GM12891 (cell line): ENCODE data around the gene AP2A2.
"Not testable (repeated sequence)": the region's sequence is repeated elsewhere in the genome, so short reads cannot be mapped to it uniquely, and the experiment has no call there.

Experiments used
- DNase-seq: peaks from one replicate; pipeline ENCODE4 v3.0.0; 2011; ENCODE audit warnings: low spot score; ENCODE audit not compliant: insufficient read length
- FAIRE-seq: peaks from 2 replicates; lab custom pipeline; 2011; peaks lifted over from hg19 to GRCh38; lab: Jason Lieb, UNC
- PAX5 ChIP-seq: IDR thresholded peaks from 2 replicates; pipeline ENCODE4 v1.6.1; 2011; ENCODE audit warnings: low read length, moderate library complexity, mild to moderate bottlenecking; ENCODE audit not compliant: insufficient read depth, severe bottlenecking
- POLR2A ChIP-seq: IDR thresholded peaks from 2 replicates; pipeline ENCODE4 v1.6.1; 2011; ENCODE audit warnings: low read depth, low read length, control low read depth
- POLR2AphosphoS5 ChIP-seq: IDR thresholded peaks from 2 replicates; pipeline ENCODE4 v1.6.1; 2011; ENCODE audit warnings: low read depth, low read length, control low read depth
- POU2F2 ChIP-seq: IDR thresholded peaks from 2 replicates; pipeline ENCODE4 v1.6.1; 2011; ENCODE audit warnings: low read depth, mild to moderate bottlenecking, control low read depth, low read length, moderate library complexity
- SPI1 ChIP-seq: IDR thresholded peaks from 2 replicates; pipeline ENCODE4 v1.6.1; 2011; ENCODE audit warnings: low read depth, low read length, control low read depth
- TAF1 ChIP-seq: IDR thresholded peaks from 2 replicates; pipeline ENCODE4 v1.6.1; 2011; ENCODE audit warnings: low read depth, low read length, control low read depth

The AP2A2 gene

DNA sequence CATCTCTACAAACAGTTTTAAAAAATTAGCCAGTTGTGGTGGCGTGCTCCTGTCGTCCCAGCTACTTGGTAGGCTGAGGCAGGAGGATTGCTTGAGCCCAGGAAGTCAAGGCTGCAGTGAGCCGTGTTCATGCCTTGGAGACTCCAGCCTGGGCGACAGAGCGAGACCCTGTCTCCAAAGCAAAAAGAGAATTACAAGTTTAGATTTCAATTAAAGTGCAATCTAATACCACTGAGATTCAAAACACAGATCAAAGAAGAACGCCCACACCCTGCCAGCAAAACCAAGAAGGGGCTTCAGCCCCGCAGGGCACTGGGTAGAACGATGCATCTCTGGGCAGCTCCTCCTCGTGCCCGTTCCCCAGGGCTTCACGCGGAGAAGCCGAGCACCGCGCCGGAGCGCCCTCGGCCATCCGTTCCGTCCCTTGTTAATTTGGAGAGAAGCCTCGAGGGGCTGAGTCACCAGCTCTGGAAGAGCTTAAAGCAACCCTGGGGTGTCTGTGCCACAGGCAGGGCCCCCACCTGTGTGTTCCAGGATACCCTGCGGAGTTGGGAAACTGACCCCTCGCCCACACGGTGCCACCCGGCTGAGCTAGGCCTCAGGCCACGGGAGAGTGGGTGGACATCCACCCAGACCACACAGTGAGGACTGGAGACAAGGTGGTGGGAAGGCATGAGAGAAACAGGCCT, 47.0 kb downstream of the AP2A2 start:
- no peak for TF ChIP-seq TAF1
- TF ChIP-seq PAX5: no peak
- TF ChIP-seq POU2F2: no peak
- TF ChIP-seq POLR2AphosphoS5: no peak
- TF ChIP-seq POLR2A: no peak
- no peak for TF ChIP-seq SPI1
- FAIRE-seq (no peak), DNase-seq (no peak)

GRCh38 chr11:973237-973636, 47.6 kb downstream of the AP2A2 start:
- FAIRE-seq (no peak), DNase-seq (no peak)
- TF ChIP-seq PAX5: no peak

DNA sequence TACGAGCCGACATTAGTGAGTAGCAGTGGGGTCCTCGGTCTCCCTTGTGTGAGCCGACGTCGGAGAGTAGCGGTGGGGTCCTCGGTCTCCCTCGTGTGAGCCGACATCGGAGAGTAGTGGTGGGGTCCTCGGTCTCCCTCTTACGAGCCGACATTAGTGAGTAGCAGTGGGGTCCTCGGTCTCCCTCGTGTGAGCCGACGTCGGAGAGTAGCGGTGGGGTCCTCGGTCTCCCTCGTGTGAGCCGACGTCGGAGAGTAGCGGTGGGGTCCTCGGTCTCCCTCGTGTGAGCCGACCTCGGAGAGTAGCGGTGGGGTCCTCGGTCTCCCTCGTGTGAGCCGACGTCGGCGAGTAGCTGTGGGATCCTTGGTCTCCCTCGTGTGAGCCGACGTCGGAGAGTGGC, 49.7 kb downstream of the AP2A2 start:
- DNase-seq: not testable (repeated sequence)
- peak; percentile 35 for FAIRE-seq

GRCh38 chr11:975827-976226, 50.2 kb downstream of the AP2A2 start:
- FAIRE-seq (no peak), DNase-seq (no peak)
- TF ChIP-seq POLR2A: no peak
- TF ChIP-seq TAF1: no peak
- TF ChIP-seq POU2F2: no peak
- TF ChIP-seq SPI1: no peak
- TF ChIP-seq POLR2AphosphoS5: no peak
- TF ChIP-seq PAX5: no peak

DNA sequence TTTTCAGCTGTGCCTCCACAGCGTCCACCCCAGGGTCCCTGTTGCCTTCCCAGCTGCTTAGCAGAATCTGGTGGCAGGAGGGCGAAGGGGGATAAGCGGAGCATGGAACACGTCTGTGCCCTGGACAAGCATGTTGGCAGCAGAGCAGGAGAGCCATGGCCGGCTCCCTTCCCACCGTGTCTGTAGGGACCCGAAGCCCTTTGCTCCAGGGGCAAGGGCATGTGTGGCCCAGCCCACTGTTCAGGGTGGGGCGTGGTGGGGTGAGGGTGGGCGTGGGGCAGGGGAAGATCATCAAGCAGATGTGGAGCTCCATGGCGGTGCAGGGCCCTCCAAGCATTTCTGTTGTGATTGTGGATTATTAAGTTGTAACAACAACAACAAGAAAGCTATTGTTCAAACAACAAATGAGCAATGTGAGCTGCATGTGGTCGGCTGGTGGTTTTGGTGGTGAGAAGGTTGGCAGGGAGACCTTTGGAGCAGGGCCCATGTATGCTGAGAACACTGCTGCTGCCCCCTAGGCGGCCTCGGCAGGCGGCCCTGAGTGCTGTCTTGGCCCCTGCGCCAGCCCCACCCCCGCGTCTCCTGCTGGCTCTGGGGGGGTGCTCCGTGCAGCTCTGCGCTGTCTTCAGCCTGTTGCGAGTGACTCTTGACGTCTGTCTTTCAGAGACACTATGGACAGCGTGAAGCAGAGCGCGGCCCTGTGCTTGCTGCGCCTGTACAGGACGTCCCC, 50.9 kb downstream of the AP2A2 start:
- FAIRE-seq (no peak), DNase-seq (no peak)
- TF ChIP-seq PAX5: no peak
- no peak for TF ChIP-seq SPI1
- no peak for TF ChIP-seq POLR2AphosphoS5
- no peak for TF ChIP-seq TAF1
- no peak for TF ChIP-seq POLR2A
- no peak for TF ChIP-seq POU2F2

GRCh38 chr11:977830-978720, 52.4 kb downstream of the AP2A2 start:
- TF ChIP-seq SPI1 (no peak), POU2F2 (no peak), POLR2AphosphoS5 (no peak), TAF1 (no peak), PAX5 (no peak), POLR2A (no peak)
- DNase-seq (no peak), FAIRE-seq (no peak)

DNA sequence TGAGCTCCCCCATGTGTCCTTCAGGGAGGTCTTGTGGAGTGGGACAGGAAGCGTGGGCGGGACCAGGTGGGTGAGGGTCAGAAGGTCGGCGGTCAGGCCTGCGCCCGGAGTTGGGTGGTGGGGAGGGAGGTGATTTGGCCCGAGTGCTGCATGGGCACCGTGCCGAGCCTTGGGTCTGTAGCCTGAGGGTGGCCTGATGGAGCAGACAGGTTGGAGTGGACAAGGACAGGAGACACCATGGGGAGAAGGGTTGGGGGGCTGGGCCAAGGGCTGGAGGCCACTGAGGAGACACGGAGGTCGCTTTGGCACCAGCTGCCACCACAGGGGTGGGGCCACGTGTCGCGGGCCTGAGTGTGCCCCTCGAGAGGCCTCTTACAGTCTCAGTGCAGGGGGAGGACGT, 53.1 kb downstream of the AP2A2 start:
- DNase-seq (no peak), FAIRE-seq (no peak)
- TF ChIP-seq POLR2AphosphoS5 (no peak), POU2F2 (no peak), POLR2A (no peak), SPI1 (no peak), PAX5 (no peak), TAF1 (no peak)

DNA sequence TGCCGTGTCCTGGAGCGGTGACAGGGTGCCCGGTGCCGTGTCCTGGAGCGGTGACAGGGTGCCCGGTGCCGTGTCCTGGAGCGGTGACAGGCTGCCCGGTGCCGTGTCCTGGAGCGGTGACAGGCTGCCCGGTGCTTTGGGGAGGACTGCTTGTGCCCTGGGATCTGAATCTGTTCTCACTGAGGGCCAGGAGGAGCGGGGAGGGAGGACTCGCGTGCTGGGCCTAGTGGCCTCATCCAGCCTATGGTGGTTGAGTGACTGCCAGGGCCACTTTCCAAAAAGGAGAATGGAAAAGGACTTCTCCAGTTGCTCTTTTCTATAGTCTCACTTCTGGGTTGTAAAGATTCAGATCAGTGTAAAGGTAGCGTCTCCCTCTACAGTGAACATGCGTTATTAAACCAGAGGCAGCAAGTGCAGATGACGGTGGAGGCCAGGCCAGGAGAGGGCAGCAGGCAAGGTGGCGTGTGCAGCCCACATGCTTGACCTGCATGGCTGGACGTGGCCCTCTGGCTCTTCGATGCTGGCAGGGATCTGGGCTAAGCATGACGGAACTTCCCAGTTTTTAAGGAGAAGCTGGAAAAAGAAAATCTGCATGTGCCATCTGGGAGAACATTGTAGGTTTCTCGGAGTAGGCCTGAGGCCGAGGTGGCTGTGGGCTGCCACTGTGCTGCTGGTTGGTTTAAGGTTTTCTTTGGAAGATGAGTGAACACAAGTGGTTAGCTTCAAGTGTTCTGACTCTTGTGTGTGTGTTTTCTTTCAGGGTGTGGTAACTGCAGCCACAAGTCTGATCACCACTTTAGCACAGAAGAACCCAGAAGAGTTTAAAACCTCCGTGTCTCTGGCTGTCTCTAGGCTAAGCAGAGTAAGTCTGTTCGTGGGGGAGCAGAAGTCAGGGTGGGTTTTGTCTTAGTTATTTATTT, 55.0 kb downstream of the AP2A2 start:
- FAIRE-seq (no peak), DNase-seq (no peak)
- TF ChIP-seq POLR2A (no peak), POU2F2 (no peak)

DNA sequence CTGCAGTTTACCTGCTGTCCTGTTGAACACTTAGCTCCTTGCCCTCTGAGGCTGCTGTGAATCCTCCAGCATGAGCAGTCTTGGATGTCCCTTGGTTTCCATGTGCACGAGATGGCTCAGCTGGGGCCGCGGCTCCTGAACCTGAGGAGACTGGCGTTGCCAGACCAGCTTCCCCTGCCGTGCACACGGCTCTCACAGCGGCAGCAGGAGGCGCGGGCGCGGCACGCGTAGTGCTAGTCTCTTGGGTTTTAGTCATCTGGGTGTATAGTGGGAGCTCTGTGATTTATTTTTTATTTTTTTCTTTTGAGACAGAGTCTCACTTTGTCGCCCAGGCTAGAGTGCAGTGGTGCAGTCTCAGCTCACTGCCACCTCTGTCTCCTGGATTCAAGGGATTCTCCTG, 56.1 kb downstream of the AP2A2 start:
- no peak for TF ChIP-seq TAF1
- no peak for TF ChIP-seq POLR2AphosphoS5
- no peak for TF ChIP-seq POLR2A
- TF ChIP-seq PAX5: no peak
- no peak for TF ChIP-seq SPI1
- FAIRE-seq (no peak), DNase-seq (no peak)

- no peak for TF ChIP-seq TAF1
- DNase-seq (no peak), FAIRE-seq (no peak)
Observed at GRCh38 chr11:984546-984945, 58.9 kb downstream of the AP2A2 start.
